Superior temporal gyrus (tissue), 1 donor: ENCODE measurements around the gene OR8I2.
"Not testable (repeated sequence)": the region's sequence is repeated elsewhere in the genome, so short reads cannot be mapped to it uniquely, and the experiment has no call there.

Experiments used
- DNase-seq: peaks from one replicate; pipeline ENCODE4 v3.0.0-alpha.2; 2016; ENCODE audit errors: extremely low spot score

OR8I2 gene

DNA sequence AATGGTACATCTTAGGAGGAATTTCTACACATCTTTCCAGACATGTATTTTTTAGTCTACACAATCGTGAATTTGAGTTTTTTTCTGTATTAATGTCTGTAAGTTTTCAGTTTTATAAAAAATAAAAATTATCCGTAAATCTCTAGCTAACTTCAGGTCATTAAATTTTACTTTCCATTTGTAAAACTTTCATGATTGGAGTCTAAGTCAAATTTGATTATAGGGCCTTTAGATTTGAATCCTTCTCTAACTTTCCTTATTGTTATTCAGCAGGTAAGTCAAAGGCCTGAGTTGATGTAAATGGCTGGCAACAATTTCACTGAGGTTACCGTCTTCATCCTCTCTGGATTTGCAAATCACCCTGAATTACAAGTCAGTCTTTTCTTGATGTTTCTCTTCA is at the start of gene OR8I2:
OR8I2 (plus strand) TSS at position 301 of the 400 bp plus-strand sequence; CDS start at position 301, 0 bp downstream.
- DNase-seq: no peak

DNA sequence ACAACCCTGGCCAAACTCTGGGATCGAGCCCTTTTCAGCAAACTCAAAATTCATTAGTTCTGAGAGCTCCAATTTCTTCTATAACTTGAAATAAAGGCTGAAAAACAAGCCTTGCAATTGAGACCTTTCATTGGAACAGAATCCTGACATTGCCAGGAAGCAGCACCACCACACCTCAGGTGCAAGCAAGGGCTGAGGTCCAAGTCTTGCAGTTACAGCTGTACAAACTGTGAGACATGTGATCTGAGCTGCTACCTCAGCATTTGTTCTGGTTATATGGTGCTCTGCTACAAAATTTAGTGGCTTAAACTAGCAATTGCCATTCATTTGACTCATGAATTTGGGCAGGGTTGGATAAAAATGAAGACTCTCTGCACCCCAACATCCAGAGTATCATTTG is 47.6 kb upstream of the OR8I2 start:
- no peak for DNase-seq

DNA sequence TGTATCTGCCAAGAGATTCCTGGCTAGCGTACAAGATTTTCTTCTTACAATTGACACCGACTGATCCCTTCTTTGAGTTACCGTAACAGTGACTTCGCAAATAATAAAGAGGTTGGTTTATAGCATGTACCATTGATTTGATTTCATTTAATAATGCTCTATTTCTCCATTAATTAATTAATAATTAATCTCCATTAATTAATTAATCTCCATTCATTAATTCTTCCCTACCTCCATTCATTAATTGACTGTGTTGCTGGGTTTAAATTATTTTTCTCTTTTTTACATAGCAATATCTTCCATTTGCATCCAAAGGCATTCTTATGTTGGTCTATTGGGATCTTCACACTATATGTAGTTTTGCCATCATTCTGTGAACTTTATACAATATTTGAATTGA is 44.6 kb upstream of the OR8I2 start:
- DNase-seq: no peak

DNA sequence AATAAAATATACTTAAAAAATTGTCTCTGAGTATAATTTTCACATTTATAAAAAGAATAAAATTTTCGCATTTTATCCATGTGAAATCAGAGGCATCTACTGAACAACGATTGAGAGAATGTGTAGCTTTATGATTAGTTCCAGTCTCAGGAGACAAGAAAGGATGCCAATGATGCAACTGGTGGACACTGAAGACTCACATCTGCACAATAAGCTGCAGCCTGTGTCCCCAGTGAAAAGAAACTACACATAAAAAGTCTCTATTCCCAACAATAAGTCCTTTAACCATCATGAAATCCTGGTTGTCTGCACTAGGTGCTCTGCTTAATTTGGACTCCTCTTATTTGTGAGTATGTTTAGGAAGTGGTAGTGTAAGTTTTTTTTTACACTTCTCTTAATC is 43.6 kb upstream of the OR8I2 start:
- DNase-seq: no peak

DNA sequence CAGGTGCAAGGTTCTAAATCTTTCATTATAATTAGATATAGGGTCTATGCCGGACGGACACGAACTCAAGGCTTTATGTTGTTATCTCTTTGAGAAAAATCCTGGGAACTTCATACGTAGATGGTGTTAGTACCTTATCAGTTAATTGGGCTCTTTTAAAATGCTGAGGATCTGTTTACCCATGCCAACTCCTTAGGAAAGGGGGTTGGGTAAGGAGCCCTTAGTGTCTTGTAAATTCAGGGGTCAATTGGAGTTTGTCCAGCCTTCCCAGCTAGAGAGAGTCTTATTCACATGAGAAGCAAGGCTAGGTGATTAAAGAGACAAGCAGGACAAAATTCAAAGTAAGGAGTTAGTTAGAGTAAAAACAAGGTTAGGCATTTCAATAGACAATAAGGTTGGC is 36.7 kb upstream of the OR8I2 start:
- DNase-seq: not testable (repeated sequence)

DNA sequence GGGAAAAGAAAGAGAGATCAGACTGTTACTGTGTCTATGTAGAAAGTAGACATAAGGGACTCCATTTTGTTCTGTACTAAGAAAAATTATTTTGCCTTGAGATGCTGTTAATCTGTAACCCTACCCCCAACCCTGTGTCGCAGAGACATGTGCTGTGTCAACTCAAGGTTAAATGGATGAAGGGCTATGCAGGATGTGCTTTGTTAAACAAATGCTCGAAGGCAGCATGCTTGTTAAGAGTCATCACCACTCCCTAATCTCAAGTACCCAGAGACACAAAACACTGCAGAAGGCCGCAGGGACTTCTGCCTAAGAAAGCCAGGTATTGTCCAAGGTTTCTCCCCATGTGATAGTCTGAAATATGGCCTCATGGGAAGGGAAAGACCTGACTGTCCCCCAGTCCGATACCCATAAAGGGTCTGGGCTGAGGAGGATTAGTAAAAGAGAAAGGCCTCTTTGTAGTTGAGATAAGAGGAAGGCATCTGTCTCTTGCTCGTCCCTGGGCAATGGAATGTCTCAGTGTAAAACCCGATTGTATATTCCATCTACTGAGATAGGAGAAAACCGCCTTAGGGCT is 35.4 kb upstream of the OR8I2 start:
- DNase-seq: not testable (repeated sequence)

DNA sequence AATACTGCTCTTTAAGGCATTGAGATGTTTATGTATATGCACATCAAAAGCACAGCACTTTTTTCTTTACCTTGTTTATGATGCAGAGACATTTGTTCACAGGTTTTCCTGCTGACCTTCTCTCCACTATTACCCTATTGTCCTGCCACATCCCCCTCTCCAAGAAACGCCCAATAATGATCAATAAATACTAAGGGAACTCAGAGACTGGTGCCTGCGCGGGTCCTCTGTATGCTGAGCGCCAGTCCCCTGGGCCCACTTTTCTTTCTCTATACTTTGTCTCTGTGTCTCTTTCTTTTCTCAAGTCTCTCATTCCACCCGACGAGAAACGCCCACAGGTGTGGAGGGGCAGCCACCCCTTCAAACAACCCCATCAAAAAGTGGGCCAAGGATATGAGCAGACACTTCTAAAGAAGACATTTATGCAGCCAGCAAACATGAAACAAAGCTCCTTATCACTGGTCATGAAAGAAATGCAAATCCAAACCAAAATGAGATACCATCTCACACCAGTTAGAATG is 34.8 kb upstream of the OR8I2 start:
- not testable (repeated sequence) for DNase-seq

DNA sequence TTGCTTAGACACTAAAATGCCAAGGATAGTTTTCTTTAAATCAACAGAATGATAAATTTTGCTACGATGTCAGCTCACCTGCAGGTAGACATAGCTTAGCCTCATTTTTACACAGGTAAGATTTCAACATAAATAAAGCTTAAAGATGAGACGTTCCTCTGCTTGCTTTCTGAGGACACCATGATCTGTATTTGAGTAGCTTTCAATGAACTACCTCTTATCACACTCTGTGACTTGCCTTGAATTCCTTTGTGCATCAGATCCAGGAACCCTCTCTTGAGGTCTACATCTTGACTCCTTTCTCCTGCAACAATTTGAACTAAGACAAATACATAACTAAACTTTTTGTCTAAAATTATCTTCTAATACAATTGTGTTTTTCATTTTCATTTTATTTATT is 26.1 kb upstream of the OR8I2 start:
- no peak for DNase-seq

DNA sequence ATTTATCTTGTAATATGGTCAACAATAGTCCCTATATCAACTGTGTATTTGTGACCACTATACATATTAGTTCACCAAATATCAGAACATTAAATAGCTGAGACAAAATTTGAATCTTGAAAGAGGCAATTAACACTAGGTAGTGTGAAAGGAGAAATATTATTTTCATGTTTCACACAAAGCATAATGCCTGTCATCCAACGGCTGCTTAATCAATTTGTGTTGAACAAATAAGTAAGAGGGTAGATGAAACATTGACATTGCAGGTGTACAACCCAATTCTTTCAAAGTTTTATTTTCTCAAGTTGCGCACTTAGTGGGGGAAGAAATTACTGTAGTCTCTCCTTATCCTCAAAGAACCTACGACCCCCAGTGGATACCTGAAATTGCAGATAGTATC is 3.4 kb upstream of the OR8I2 start:
- no peak for DNase-seq

DNA sequence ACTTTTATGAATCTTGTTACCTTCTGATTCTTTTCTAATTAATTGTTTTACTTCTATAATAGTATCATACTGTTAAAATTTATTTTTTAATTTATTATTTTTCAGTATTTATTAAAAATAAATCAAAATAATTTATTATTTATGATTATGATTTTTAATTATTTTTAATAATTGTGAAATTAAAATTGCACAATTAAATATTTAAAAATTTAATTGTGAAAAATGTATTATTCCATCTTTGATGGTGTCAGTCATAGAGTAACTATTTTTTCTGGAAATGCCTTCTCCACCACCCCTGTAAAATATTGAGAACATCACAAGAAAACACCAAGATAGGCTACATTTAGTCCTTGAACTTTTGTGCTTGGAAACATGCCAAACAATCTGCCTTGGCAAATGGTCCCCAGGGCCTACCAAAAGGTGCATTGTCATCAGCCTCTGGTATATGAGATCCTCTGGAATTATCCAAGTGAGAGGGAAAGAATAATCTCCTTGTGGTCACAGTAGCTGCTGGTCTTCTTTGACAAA is 10.2 kb downstream of the OR8I2 start, which contains the start of gene OR8H2:
OR8H2 (plus strand) TSS at position 478 of the 528 bp plus-strand sequence. CDS start 1,356 bp downstream, outside the sequence.
- DNase-seq: no peak

DNA sequence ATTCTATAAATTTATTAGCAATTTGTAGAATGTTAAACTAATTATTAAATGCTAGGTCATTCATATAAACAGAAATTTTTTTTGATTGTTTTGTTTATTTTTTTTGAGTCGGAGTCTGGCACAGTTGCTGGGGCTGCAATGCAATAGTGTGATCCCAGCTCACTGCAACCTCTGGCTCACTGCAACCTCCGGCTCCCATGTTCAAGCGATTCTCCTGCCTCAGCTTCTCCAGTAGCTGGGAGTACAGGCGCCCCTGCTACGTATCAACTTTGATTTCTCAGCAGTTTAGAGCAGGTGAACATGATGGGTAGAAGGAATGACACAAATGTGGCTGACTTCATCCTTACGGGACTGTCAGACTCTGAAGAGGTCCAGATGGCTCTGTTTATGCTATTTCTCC is 29.0 kb downstream of the OR8I2 start, which contains the start of gene OR8H3:
OR8H3 (plus strand) TSS at position 301 of the 400 bp plus-strand sequence; CDS start at position 301, 0 bp downstream.
- DNase-seq: no peak

DNA sequence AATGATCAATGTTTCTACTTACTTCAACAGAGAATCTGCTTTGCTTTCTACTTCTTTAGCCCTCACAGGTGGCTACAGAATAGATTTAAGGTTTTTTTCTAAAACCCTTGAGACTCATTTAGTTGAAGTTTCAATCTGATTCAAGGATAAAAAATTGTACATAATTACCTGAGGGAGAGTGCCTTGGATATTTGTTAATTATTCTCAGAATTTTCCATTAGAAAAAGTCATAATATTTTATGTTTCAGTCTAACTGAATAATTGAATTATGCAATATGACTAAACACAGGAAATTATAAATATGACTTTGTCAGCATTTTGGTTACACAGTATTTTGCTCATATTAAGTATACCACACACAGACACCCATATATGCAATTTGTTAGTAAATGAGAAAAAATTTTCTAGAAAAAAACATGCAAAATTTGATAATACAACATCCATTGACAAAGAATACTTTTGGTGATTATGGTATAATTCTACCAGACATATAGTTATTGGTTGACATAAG is 47.1 kb downstream of the OR8I2 start, which contains the start of gene OR8J3:
OR8J3 (minus strand) TSS at position 51 of the 511 bp plus-strand sequence. CDS start 2,483 bp downstream, outside the sequence.
- DNase-seq: no peak

DNA sequence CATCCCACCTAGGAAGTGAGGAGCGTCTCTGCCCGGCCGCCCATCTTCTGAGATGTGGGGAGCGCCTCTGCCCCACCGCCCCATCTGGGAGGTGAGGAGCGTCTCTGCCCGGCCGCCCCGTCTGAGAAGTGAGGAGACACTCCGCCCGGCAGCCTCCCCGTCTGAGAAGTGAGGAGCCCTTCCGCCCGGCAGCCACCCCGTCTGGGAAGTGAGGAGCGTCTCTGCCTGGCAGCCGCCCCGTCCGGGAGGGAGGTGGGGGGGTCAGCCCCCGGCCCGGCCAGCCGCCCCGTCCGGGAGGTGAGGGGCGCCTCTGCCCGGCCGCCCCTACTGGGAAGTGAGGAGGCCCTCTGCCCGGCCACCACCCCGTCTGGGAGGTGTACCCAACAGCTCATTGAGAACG is 50.6 kb downstream of the OR8I2 start:
- not testable (repeated sequence) for DNase-seq
